Measurements from ENCODE around the gene PCDHB1. TPM values are rescaled to one million over a fixed set of nuclear protein-coding genes. Genes with fewer than 3 reads are reported as not detected.
"Not testable (repeated sequence)": the region's sequence is repeated elsewhere in the genome, so short reads cannot be mapped to it uniquely, and the experiment has no call there.

The PCDHB1 gene
- polyA plus RNA-seq, 4 donors = 0.04 to 0.15 (median 0.10) TPM

DNA sequence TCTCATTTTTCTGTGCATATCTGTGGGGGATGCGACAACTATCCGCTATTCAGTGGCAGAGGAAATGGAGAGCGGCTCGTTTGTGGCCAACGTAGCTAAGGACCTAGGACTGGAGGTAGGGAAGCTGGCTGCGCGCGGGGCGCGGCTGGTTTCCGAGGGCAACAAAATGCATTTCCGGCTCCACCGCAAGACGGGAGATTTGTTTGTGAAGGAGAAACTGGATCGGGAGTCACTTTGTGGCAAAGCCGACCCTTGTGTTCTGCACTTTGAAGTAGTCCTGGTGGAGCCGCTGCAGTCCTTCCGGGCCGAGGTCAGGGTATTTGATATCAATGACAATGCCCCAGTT is 320 bp downstream of the PCDHB1 start:
- no peak for DNase-seq (ENCODE audit: low read depth in 4 of 4, low spot score in 3 of 4)

DNA sequence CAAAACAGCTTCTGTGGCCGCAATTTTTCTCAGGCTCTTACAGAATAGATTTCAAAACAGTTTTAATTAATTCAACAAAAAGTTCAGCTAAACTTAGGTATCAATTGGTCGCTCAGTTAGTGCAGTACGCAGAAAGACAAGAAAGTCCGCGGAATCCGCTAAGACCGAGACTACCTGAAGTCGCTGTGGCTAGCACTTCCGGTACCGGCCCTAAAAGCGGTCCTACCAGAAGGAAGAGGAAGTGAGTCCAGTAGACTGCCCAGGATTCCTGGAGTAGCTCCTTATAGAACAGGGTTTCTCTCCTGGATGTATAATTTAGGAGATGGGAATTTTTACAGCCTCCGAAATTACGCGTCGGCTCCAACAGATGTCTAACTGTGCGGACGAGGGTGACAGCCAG is 26.7 kb downstream of the PCDHB1 start:
- DNase-seq (ENCODE audit: low read depth in 4 of 4, low spot score in 3 of 4) = no peak

DNA sequence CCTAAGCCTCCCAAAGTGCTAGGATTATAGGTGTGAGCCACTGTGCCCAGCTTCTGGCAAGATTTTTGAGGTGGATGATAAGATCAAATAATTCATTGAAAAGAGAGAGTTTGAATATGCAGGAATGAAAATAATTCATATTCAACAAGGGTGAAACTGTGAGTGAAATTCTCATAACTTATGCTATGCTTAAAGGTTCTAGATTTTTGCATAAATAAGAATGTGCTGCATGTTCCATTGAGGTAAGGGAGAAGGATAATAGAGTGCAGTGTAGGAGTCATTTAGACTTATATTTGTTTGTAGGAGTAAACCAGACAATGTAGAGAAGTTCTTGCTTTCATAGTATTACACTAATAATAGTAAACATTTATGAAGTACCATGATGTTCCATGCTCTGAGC is 31.1 kb downstream of the PCDHB1 start:
- no peak for DNase-seq (ENCODE audit: low read depth in 4 of 4, low spot score in 3 of 4)

DNA sequence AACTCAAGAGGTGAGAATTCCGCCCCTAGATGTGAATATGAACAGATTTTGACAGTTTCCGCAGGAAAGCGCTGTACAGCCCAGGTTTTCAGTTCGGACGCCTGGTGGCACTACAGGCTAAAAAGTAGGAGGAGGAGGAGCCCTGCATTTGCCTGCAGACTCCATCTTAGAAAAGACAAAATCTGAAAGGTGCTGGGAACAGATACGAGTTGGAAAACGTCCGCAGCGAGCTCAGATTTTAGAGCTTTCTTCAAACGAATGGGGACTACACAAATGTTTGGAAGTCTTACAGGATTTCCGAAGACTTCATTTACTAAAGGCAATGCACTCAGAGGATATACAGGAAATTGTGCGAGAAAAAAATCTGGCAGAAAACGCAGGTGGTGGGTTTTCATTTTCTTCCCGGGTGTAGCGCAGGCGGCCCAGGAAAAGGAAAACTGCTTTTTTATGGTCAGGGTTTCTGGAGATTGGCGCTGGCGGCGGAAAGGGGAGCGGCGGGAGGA is 33.4 kb downstream of the PCDHB1 start:
- DNase-seq (ENCODE audit: low read depth in 4 of 4, low spot score in 3 of 4) = no peak

DNA sequence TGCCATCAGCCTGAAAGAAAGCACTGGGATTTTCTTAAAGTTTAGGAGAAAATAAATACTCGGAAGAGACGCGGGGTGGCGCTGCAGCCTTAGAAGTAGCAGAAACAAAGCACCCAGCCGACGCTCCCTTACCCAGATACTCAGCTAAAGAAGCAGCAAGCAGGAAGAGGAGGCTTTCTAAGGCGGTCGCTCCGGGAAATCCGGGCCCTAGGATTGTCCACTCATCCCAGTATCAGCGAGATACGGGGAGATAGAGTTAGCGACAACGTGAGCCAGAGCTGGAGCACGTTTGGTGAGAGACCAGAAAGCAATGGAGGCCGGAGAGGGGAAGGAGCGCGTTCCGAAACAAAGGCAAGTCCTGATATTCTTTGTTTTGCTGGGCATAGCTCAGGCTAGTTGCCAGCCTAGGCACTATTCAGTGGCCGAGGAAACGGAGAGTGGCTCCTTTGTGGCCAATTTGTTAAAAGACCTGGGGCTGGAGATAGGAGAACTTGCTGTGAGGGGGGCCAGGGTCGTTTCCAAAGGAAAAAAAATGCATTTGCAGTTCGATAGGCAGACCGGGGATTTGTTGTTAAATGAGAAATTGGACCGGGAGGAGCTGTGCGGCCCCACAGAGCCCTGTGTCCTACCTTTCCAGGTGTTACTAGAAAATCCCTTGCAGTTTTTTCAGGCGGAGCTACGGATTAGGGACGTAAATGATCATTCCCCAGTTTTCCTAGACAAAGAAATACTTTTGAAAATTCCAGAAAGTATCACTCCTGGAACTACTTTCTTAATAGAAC is 43.5 kb downstream of the PCDHB1 start, which contains the start of gene PCDHB2:
Gene PCDHB2, plus strand, starts transcription at position 135 of the 782 bp plus-strand sequence. Its CDS starts 176 bp downstream, at position 311.
- DNase-seq (ENCODE audit: low read depth in 4 of 4, low spot score in 3 of 4) = no peak

DNA sequence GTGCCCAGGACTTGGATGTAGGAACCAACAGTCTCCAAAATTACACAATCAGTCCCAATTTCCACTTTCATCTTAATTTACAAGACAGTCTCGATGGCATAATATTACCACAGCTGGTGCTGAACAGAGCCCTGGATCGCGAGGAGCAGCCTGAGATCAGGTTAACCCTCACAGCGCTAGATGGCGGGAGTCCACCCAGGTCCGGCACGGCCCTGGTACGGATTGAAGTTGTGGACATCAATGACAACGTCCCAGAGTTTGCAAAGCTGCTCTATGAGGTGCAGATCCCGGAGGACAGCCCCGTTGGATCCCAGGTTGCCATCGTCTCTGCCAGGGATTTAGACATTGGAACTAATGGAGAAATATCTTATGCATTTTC is 44.1 kb downstream of the PCDHB1 start:
- no peak for DNase-seq (ENCODE audit: low read depth in 4 of 4, low spot score in 3 of 4)

DNA sequence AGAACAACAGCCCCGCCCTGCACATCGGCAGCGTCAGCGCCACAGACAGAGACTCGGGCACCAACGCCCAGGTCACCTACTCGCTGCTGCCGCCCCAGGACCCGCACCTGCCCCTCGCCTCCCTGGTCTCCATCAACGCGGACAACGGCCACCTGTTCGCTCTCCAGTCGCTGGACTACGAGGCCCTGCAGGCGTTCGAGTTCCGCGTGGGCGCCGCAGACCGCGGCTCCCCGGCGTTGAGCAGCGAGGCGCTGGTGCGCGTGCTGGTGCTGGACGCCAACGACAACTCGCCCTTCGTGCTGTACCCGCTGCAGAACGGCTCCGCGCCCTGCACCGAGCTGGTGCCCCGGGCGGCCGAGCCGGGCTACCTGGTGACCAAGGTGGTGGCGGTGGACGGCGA is 45.0 kb downstream of the PCDHB1 start:
- DNase-seq (ENCODE audit: low read depth in 4 of 4, low spot score in 3 of 4) = not testable (repeated sequence)

DNA sequence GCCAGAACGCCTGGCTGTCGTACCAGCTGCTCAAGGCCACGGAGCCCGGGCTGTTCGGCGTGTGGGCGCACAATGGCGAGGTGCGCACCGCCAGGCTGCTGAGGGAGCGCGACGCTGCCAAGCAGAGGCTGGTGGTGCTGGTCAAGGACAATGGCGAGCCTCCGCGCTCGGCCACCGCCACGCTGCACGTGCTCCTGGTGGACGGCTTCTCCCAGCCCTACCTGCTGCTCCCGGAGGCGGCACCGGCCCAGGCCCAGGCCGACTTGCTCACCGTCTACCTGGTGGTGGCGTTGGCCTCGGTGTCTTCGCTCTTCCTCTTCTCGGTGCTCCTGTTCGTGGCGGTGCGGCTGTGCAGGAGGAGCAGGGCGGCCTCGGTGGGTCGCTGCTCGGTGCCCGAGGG is 45.4 kb downstream of the PCDHB1 start:
- DNase-seq (ENCODE audit: low read depth in 4 of 4, low spot score in 3 of 4) = not testable (repeated sequence)

DNA sequence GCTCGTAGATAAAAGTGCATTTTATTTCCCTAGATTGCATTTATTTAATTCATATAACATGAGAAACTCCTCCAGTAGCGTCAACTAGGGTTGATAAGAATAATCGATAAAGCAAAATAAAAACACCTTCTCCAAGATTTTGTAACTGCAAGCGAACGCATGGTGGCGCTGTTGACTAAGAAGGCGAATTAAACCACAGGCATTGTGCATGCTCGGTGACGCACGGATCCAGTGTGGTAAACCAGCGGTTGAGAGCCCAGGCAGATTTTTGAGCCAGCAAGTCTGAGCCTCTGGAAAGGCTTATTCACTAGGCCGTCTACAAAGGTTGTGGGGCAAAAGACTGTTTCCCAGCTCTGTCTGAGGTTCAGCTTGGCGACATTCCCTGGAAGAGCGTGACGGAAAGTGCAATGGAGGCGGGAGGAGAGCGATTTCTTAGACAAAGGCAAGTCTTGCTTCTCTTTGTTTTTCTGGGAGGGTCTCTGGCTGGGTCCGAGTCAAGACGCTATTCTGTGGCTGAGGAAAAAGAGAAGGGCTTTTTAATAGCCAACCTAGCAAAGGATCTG is 49.1 kb downstream of the PCDHB1 start, which contains the start of gene PCDHB3:
Gene PCDHB3, plus strand, starts transcription at position 231 of the 563 bp plus-strand sequence. Its CDS starts 177 bp downstream, at position 408.
- DNase-seq (ENCODE audit: low read depth in 4 of 4, low spot score in 3 of 4) = no peak

DNA sequence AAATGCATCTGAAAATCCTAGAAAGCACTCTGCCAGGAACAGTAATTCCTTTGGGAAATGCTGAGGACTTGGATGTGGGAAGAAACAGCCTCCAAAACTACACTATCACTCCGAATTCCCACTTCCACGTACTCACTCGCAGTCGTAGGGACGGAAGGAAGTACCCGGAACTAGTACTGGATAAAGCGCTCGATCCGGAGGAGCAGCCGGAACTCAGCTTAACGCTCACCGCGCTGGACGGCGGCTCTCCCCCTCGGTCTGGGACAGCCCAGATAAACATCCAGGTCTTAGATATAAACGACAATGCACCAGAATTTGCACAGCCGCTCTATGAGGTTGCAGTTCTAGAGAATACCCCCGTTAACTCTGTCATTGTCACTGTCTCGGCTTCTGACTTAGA is 49.9 kb downstream of the PCDHB1 start:
- DNase-seq (ENCODE audit: low read depth in 4 of 4, low spot score in 3 of 4) = no peak

DNA sequence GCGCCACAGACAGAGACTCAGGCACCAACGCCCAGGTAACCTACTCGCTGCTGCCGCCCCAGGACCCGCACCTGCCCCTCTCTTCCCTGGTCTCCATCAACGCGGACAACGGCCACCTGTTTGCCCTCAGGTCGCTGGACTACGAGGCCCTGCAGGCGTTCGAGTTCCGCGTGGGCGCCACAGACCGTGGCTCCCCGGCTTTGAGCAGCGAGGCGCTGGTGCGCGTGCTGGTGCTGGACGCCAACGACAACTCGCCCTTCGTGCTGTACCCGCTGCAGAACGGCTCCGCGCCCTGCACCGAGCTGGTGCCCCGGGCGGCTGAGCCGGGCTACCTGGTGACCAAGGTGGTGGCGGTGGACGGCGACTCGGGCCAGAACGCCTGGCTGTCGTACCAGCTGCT is 50.9 kb downstream of the PCDHB1 start:
- not testable (repeated sequence) for DNase-seq (ENCODE audit: low read depth in 4 of 4, low spot score in 3 of 4)

DNA sequence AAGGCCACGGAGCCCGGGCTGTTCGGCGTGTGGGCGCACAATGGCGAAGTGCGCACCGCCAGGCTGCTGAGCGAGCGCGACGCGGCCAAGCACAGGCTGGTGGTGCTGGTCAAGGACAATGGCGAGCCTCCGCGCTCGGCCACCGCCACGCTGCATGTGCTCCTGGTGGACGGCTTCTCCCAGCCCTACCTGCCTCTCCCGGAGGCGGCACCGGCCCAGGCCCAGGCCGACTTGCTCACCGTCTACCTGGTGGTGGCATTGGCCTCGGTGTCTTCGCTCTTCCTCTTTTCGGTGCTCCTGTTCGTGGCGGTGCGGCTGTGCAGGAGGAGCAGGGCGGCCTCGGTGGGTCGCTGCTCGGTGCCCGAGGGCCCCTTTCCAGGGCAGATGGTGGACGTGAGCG is 51.3 kb downstream of the PCDHB1 start:
- not testable (repeated sequence) for DNase-seq (ENCODE audit: low read depth in 4 of 4, low spot score in 3 of 4)

DNA sequence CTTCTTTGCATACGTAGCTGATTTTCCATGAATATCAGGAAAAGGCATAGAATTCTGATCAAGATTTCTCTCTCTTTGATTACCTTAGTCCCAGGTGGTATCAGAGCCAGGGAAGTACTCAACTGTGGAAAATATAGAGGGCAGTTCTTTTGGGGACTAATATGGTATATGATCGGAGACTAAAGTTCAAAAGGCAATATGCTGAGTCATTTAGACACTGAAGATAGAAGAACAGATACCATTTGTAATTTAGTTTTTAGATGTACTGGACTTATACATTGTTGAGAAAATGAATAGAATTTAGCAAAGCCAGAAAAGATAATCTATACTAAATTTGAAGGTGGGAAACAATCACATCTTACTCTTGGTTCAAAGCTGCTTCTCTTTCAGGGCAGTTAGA is 54.2 kb downstream of the PCDHB1 start:
- no peak for DNase-seq (ENCODE audit: low read depth in 4 of 4, low spot score in 3 of 4)

Other genes starting within 250 kb of the PCDHB1 start
- gene PCDHA4, start 244.3 kb upstream of the PCDHB1 start, polyA plus RNA-seq (ENCODE audit: insufficient read length in 4 of 4) = 1 to 10 TPM in 2 of 4 donors, under 1 TPM in 2; 0.37 to 1.5 (median 0.86) TPM
- under 1 TPM in 2 of 4 donors, not detected in 2; 0.11 to 0.22 TPM for gene PCDHA5, start 229.8 kb upstream of the PCDHB1 start, polyA plus RNA-seq (ENCODE audit: insufficient read length in 4 of 4)
- gene PCDHA6, start 223.4 kb upstream of the PCDHB1 start, polyA plus RNA-seq (ENCODE audit: insufficient read length in 4 of 4) = under 1 TPM; 0.26 to 0.79 (median 0.46) TPM
- gene PCDHA7, start 217.1 kb upstream of the PCDHB1 start, polyA plus RNA-seq (ENCODE audit: insufficient read length in 4 of 4) = under 1 TPM; 0.14 to 0.52 (median 0.33) TPM
- gene PCDHA8, start 210.2 kb upstream of the PCDHB1 start, polyA plus RNA-seq (ENCODE audit: insufficient read length in 4 of 4) = under 1 TPM in 3 of 4 donors, not detected in 1; 0.08 to 0.22 (median 0.11) TPM
- under 1 TPM in 3 of 4 donors, not detected in 1; 0.03 to 0.12 (median 0.06) TPM for gene PCDHA9, start 203.0 kb upstream of the PCDHB1 start, polyA plus RNA-seq (ENCODE audit: insufficient read length in 4 of 4)
- gene PCDHA10, start 195.5 kb upstream of the PCDHB1 start, polyA plus RNA-seq (ENCODE audit: insufficient read length in 4 of 4) = 1 to 10 TPM in 1 of 4 donors, under 1 TPM in 3; 0.10 to 1.4 (median 0.65) TPM
- gene PCDHA11, start 182.4 kb upstream of the PCDHB1 start, polyA plus RNA-seq (ENCODE audit: insufficient read length in 4 of 4) = under 1 TPM; 0.17 to 0.38 (median 0.24) TPM
- under 1 TPM; 0.04 to 0.82 (median 0.14) TPM for gene PCDHA12, start 176.1 kb upstream of the PCDHB1 start, polyA plus RNA-seq (ENCODE audit: insufficient read length in 4 of 4)
- gene PCDHA13, start 169.2 kb upstream of the PCDHB1 start, polyA plus RNA-seq (ENCODE audit: insufficient read length in 4 of 4) = under 1 TPM in 3 of 4 donors, not detected in 1; 0.07 to 0.33 (median 0.09) TPM
- gene PCDHAC1, start 125.1 kb upstream of the PCDHB1 start, polyA plus RNA-seq (ENCODE audit: insufficient read length in 4 of 4) = under 1 TPM; 0.09 to 0.52 (median 0.11) TPM
- 1 to 10 TPM in 2 of 4 donors, under 1 TPM in 2; 0.62 to 1.6 (median 1.0) TPM for gene PCDHAC2, start 84.9 kb upstream of the PCDHB1 start, polyA plus RNA-seq (ENCODE audit: insufficient read length in 4 of 4)
- gene PCDHB2, start 43.2 kb downstream of the PCDHB1 start, polyA plus RNA-seq (ENCODE audit: insufficient read length in 4 of 4) = 1 to 10 TPM; 3.5 to 7.9 (median 6.0) TPM
- 1 to 10 TPM; 3.0 to 4.9 (median 3.5) TPM for gene PCDHB3, start 49.1 kb downstream of the PCDHB1 start, polyA plus RNA-seq (ENCODE audit: insufficient read length in 4 of 4)
- gene PCDHB4, start 70.4 kb downstream of the PCDHB1 start, polyA plus RNA-seq (ENCODE audit: insufficient read length in 4 of 4) = 1 to 10 TPM; 1.3 to 5.8 (median 2.2) TPM
- 10 to 100 TPM in 1 of 4 donors, 1 to 10 TPM in 3; 5.6 to 10.5 (median 8.0) TPM for gene PCDHB5, start 83.8 kb downstream of the PCDHB1 start, polyA plus RNA-seq (ENCODE audit: insufficient read length in 4 of 4)
- 1 to 10 TPM; 2.5 to 4.5 (median 3.4) TPM for gene PCDHB6, start 98.7 kb downstream of the PCDHB1 start, polyA plus RNA-seq (ENCODE audit: insufficient read length in 4 of 4)
- gene PCDHB7, start 121.3 kb downstream of the PCDHB1 start, polyA plus RNA-seq (ENCODE audit: insufficient read length in 4 of 4) = 1 to 10 TPM; 4.0 to 7.9 (median 5.6) TPM
- gene PCDHB8, start 126.4 kb downstream of the PCDHB1 start, polyA plus RNA-seq (ENCODE audit: insufficient read length in 4 of 4) = 1 to 10 TPM; 1.2 to 3.5 (median 2.7) TPM
- 1 to 10 TPM; 4.9 to 8.4 (median 5.7) TPM for gene PCDHB16, start 131.0 kb downstream of the PCDHB1 start, polyA plus RNA-seq (ENCODE audit: insufficient read length in 4 of 4)
- gene PCDHB9, start 135.8 kb downstream of the PCDHB1 start, polyA plus RNA-seq (ENCODE audit: insufficient read length in 4 of 4) = 1 to 10 TPM; 3.7 to 5.1 (median 4.5) TPM
- gene PCDHB10, start 141.0 kb downstream of the PCDHB1 start, polyA plus RNA-seq (ENCODE audit: insufficient read length in 4 of 4) = 10 to 100 TPM in 2 of 4 donors, 1 to 10 TPM in 2; 5.4 to 11.3 (median 8.3) TPM
- 1 to 10 TPM; 4.9 to 7.0 (median 6.5) TPM for gene PCDHB11, start 148.3 kb downstream of the PCDHB1 start, polyA plus RNA-seq (ENCODE audit: insufficient read length in 4 of 4)
- gene PCDHB12, start 157.3 kb downstream of the PCDHB1 start, polyA plus RNA-seq (ENCODE audit: insufficient read length in 4 of 4) = 1 to 10 TPM; 4.9 to 8.6 (median 5.5) TPM
- gene PCDHB13, start 162.5 kb downstream of the PCDHB1 start, polyA plus RNA-seq (ENCODE audit: insufficient read length in 4 of 4) = 1 to 10 TPM; 5.5 to 8.1 (median 5.9) TPM
- 10 to 100 TPM in 3 of 4 donors, 1 to 10 TPM in 1; 9.9 to 13.5 (median 10.6) TPM for gene PCDHB14, start 172.0 kb downstream of the PCDHB1 start, polyA plus RNA-seq (ENCODE audit: insufficient read length in 4 of 4)
- gene PCDHB15, start 194.0 kb downstream of the PCDHB1 start, polyA plus RNA-seq (ENCODE audit: insufficient read length in 4 of 4) = 10 to 100 TPM; 14.7 to 17.6 (median 16.6) TPM

Data from left renal pelvis (tissue), 4 donors.